ENCODE measurements around the gene ST3GAL4. TPM values are rescaled to one million over a fixed set of nuclear protein-coding genes. Genes with fewer than 3 reads are reported as not detected.

ST3GAL4 gene
- total RNA-seq, 2 experiments from 2014 or later = 1.6 TPM

DNA sequence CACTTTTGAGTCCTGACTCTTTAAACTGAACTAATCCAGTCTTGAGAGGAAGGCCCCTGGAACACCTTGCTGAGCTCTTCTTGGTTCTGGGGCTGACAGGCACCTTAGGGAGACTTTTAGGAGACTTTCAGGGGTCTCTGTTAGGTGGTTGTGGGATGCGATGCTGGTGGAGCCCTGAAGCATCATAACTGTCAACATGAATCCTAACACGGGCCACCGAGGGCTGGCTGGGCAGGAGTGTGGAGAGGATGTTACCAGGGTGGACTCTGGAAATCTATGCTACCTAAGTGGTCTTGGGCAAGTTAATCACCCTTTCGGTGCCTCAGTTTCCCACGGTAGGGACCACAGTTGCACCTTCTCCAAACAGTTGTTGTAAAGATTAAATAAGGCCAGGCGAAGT is 106.5 kb downstream of the ST3GAL4 start:
- Mint-ChIP-seq H3K4me1 (ENCODE audit: low read depth) (peaks cover 11% of the 10 kb centered on the region), H3K9me3 (no peaks in the 10 kb centered on the region), H3K27ac (no peak overlapping the region), H3K4me3 (no peak overlapping the region), H3K27me3 (no peaks in the 10 kb centered on the region), H3K36me3 (ENCODE audit: low read depth) (no peaks in the 10 kb centered on the region)
- ChIA-PET POLR2A (no interaction called here), CTCF (no interaction called here)
- DNase-seq (no peak), ATAC-seq (ENCODE audit: poor library complexity) (no peak)
- Histone ChIP-seq H3K36me3 (ENCODE audit: insufficient read depth, low read length) (no peaks in the 10 kb centered on the region), H3K27me3 (ENCODE audit: control insufficient read depth in 1 of 2, insufficient read depth in 2 of 2, low read length in 2 of 2) (no peaks in the 10 kb centered on the region), H3K9me3 (ENCODE audit: control insufficient read depth in 1 of 2, insufficient read depth in 1 of 2, low read length in 2 of 2) (peaks cover 0 to 4% of the 10 kb centered on the region in 2 experiments), H3K4me3 (ENCODE audit: low read length) (no peak overlapping the region), H3K4me1 (ENCODE audit: insufficient read depth, low read length) (peaks cover 26% of the 10 kb centered on the region), H3K27ac (ENCODE audit: low read depth in 1 of 2, low read length in 2 of 2) (no peak overlapping the region)
- TF ChIP-seq, protein P1, sequence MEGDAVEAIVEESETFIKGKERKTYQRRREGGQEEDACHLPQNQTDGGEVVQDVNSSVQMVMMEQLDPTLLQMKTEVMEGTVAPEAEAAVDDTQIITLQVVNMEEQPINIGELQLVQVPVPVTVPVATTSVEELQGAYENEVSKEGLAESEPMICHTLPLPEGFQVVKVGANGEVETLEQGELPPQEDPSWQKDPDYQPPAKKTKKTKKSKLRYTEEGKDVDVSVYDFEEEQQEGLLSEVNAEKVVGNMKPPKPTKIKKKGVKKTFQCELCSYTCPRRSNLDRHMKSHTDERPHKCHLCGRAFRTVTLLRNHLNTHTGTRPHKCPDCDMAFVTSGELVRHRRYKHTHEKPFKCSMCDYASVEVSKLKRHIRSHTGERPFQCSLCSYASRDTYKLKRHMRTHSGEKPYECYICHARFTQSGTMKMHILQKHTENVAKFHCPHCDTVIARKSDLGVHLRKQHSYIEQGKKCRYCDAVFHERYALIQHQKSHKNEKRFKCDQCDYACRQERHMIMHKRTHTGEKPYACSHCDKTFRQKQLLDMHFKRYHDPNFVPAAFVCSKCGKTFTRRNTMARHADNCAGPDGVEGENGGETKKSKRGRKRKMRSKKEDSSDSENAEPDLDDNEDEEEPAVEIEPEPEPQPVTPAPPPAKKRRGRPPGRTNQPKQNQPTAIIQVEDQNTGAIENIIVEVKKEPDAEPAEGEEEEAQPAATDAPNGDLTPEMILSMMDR (IDR thresholded peaks at IDR 0.05) = no peak
- intact Hi-C loops (cut with DNase I, micrococcal nuclease) = no loop called here

DNA sequence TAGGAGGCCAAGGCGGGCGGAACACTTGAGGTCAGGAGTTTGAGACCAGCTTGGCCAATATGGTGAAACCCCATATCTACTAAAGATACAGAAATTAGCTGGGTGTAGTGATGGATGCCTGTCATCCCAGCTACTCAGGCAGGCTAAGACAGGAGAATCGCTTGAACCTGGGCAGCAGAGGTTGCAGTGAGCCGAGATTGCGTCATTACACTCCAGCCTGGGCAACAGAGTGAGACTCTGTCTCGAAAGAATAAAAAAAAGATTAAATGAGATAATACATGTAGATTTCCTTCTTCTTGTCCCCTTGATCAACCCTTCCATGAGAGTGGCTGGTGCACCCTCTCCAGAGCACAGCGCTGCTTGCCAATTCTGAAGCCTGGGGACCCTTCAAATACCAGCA is 106.9 kb downstream of the ST3GAL4 start:
- TF ChIP-seq, protein P1 (IDR thresholded peaks at IDR 0.05) = no peak

More for the DNA sequence above, 106.9 kb downstream of the ST3GAL4 start:
- Mint-ChIP-seq H3K27ac (no peak overlapping the region), H3K4me3 (no peak overlapping the region), H3K36me3 (ENCODE audit: low read depth) (no peaks in the 10 kb centered on the region), H3K9me3 (no peaks in the 10 kb centered on the region), H3K4me1 (ENCODE audit: low read depth) (peaks cover 11% of the 10 kb centered on the region), H3K27me3 (no peaks in the 10 kb centered on the region)
- Histone ChIP-seq H3K36me3 (ENCODE audit: insufficient read depth, low read length) (no peaks in the 10 kb centered on the region), H3K9me3 (ENCODE audit: control insufficient read depth in 1 of 2, insufficient read depth in 1 of 2, low read length in 2 of 2) (peaks cover 0 to 8% of the 10 kb centered on the region in 2 experiments), H3K4me3 (ENCODE audit: low read length) (no peak overlapping the region), H3K4me1 (ENCODE audit: insufficient read depth, low read length) (peaks cover 26% of the 10 kb centered on the region), H3K27ac (ENCODE audit: low read depth in 1 of 2, low read length in 2 of 2) (no peak overlapping the region), H3K27me3 (ENCODE audit: control insufficient read depth in 1 of 2, insufficient read depth in 2 of 2, low read length in 2 of 2) (no peaks in the 10 kb centered on the region)
- ChIA-PET POLR2A (no interaction called here), CTCF (no interaction called here)
- ATAC-seq (ENCODE audit: poor library complexity) (no peak), DNase-seq (no peak)
- intact Hi-C loops (cut with DNase I, micrococcal nuclease) = no loop called here

Other genes starting within 250 kb of the ST3GAL4 start
- 10 to 100 TPM; 33.1 to 37.6 TPM for gene RPUSD4, start 144.0 kb upstream of the ST3GAL4 start, total RNA-seq
- gene FAM118B, start 143.9 kb upstream of the ST3GAL4 start, total RNA-seq = 1 to 10 TPM; 1.0 to 1.8 TPM
- 100 to 1,000 TPM; 198 to 206 TPM for gene SRPRA, start 86.8 kb upstream of the ST3GAL4 start, total RNA-seq
- gene FOXRED1, start 86.5 kb upstream of the ST3GAL4 start, total RNA-seq = 10 to 100 TPM; 25.3 to 29.0 TPM
- 1 to 10 TPM; 7.7 to 7.9 TPM for gene TIRAP, start 72.6 kb upstream of the ST3GAL4 start, total RNA-seq
- 1 to 10 TPM; 6.2 to 6.3 TPM for gene DCPS, start 51.6 kb upstream of the ST3GAL4 start, total RNA-seq